Measurements from ENCODE around the gene BCAR3.
"Not testable (repeated sequence)": the region's sequence is repeated elsewhere in the genome, so short reads cannot be mapped to it uniquely, and the experiment has no call there.

The BCAR3 gene

DNA sequence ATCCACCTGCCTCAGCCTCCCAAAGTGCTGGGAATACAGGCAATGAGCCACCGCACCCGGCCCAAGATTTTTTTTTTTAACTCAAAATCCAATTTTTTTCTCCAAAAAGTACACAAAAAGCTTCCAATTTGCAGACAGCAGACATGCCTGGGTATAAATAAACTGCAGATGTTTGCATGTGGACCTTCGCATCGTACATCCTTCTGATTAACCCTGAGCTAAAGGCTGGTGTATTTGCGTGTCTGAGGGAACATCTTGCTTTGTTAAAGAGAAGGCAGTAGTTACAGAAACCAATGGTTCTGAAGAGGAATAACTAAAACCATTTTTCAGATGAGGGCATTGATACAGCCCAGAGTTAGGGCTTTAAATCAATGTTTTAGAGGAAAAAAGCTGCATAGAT is 12.7 kb downstream of the BCAR3 start:
- DNase-seq (ENCODE audit: low spot score) = no peak

DNA sequence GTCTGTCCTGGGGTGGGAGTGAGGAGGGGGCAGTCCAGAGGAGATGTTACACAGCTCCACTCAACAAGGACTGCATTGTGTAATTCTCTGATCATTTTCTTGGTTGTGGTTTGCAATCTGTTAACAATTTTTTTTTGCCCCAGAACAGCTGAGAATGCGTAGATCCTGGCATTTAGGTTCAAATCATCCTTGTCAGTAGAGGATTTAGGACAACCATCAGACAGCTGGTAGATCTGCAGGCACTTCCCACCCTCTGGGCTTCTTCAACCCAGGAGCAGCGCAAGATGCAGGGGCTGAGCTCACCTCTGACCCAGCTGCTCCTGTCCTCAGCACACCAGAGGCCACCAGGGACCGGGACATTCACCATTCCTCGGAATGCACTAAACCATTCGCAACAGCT is 13.5 kb downstream of the BCAR3 start:
- no peak for DNase-seq (ENCODE audit: low spot score)

DNA sequence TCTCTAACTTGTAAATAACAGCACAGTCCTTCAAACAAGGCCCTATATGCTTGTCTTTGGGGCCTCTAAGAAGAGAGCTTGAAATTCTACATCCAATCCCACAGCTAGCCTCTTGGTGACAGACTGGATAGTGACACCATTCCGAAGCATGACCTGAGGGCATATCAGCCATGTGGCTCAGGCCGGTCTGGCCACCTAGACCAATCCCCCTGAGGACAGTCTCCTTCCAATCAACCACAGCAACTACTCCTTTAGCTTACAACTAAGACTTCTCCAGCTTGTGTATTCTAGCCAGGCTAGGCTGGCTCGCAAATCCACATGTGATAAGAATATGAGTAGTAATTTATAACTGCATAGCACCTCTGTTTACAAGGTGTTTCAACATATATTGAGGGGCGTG is 14.0 kb downstream of the BCAR3 start:
- no peak for DNase-seq (ENCODE audit: low spot score)

DNA sequence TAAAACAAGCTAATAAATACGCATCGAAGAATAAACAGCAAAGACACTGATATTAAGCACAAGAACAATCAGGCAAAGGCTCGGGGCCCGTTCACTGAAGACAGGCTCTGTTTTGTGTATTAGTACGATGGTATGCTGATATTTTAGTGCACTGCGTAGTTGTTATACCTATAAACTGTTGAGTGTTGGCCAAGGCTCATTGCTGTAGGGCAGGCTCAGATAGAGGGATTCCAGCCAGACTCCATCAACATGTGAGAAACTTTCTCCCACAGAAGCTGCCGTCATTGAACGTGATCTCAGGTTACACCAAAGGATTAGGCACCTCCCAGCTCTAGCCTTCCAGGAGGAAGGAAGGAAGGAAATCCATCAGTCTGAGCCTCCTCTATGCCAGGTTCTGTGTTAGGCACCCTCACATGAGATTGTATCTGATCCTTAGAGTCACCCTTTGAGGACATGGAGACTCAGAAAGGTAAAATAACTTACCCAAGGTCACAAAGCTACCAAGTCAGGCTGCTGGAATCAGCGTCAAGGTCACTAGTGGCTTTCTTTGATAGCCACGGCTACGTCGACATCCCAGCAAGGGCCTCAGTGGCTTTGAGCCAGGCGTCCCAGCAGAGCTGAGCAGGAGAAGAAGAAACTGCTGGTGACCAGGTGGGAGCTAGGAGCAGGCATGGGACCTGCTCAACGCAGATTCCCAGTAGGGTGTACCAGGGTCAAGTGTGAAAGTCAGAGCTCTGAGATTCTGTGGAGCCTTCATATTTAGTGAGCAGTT is 14.8 kb downstream of the BCAR3 start:
- DNase-seq (ENCODE audit: low spot score) = no peak

DNA sequence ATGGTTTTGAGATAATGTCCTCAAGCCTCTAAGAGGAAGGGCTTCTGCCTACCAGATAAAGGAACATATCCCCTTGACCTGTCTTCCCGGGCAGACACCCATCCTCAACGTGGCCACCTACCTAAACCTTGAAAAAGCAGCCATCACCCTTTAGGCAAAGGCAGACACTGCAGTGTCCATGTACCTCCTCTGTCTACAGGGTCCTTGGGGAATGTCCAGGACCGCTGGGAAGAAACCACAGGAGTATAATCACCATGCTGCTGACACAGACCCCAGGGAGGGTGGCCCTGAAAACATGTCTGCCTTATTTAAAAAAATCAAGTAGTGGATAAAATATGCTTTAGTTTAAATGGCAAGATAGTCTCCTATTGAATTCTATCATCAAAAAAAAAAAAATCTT is 16.6 kb downstream of the BCAR3 start:
- DNase-seq (ENCODE audit: low spot score) = no peak

DNA sequence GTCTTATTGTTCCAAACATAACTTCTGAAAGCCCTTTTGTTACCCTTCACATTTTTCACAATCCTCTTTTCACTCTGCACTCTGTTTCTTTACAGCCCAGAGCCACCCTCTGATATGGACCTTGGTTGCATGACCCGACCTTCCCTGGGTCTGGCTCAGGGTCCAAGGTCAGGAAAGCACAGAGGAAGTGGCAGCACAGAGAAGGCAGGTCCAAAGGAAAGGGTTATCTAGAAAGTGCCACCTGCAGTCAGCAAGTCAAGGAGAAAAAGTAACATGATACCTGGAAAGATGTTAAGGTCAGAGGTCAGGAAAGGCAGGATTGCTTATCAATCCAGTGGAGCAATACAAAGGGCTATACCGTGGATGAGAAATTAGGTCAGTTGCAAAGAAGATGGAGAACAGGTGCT is 18.4 kb downstream of the BCAR3 start:
- DNase-seq (ENCODE audit: low spot score) = no peak

DNA sequence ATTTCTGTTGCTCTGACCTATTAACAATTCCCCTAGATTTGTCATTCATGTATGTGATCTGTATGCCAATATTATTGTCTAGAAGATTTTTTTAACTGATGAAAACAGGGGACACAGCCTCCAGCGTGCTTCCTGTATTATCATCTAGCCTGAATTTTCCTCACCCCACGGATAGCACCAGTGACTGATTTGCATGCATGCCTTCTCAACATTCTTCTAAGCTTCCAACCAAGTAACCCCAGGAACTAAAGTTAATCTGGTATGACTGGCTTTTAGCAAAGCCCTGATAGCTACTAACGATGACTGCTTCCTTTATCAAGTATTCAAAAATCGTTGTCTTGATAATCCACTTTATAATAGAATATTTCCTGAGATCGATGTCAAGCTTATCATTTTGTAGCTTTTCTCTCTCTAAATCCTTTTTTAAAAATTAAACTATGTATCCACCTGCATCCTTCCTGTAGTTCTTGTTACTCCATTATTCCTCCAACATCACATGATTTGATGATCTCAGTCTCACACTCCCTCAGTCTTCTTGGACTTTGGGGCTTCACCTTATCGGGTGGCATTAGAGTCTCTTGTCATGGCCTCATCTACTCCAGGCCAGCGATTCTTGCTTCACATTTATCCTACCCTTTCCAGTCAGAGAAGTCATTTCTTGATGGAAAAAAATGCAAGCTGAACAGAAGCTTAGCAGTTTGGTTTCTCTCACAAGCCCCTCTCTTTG is 19.0 kb downstream of the BCAR3 start:
- DNase-seq (ENCODE audit: low spot score) = no peak

DNA sequence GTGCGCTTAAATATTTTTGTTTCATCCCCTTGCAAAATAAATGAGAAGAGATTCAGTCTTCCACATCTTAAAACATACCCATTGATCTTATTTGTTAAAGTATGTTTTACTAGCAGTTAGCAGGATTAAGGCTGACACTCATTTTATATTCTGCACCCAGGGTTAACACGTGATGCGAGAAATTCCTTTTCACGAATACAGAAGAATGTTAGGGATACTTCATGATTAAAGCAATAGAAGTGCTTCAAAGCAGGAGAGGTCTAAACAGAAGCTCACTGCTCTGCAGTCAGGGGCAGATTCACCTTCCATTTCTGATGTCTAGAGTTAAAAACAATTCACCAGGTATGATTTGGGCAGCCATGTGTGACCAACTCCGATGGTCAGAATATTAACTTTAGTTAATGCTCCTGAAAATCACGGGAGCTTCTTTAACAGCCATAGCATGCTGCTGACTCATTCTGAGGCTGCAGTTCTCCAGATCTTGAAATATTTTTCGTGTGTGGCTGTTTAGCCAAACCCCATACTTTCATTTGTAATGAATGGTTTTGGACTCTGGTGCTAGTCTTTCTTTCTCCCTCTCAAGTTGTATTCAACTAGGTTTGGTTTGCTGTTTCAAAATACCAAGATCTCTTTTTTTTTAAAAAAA is 19.7 kb downstream of the BCAR3 start:
- no peak for DNase-seq (ENCODE audit: low spot score)

DNA sequence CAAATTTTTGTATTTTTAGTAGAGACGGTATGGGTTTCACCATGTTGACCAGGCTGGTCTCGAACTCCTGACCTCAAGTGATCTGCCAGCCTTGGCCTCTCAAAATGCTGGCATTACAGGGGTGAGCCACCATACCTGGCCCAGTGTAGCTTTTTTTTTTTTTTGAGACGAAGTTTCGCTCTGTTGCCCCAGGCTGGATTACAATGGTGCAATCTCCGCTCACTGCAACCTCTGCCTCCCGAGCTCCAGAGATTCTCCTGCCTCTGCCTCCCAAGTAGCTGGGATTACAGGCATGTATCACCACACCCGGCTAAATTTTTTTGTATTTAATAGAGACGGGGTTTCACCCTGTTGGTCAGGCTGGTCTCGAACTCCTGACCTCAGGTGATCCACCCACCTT is 20.3 kb downstream of the BCAR3 start:
- DNase-seq (ENCODE audit: low spot score) = not testable (repeated sequence)

DNA sequence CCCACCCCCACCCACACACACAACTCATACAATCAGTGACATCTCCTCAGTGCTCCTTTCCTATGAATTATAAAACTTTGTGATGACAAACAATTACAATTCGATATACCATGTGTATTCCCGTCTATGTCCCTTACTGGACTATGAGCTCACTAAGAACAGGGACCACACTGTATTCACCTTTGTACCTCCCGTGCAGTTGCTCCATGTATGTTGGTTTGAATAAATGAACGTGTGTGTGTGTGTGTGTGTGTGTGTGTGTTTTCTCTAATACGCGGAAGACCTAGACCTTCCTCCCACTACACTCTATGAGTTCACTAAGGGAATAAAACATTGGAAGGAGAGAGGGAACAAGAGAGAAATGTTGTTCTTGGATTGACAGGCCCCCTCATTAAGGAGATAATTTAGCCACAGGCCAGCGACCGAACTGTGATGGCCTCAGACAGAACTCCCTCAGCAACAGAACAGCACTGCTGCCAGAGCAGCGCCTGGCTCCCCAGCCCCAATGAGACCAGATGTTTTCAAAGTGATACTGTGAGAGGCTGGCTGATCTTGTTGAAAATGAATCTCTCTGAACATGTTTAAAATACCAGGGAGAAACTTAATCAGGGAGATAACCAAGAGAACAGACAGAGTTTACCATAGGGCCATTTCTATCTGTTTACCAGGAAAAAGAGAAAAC is 21.7 kb downstream of the BCAR3 start:
- DNase-seq (ENCODE audit: low spot score) = no peak

DNA sequence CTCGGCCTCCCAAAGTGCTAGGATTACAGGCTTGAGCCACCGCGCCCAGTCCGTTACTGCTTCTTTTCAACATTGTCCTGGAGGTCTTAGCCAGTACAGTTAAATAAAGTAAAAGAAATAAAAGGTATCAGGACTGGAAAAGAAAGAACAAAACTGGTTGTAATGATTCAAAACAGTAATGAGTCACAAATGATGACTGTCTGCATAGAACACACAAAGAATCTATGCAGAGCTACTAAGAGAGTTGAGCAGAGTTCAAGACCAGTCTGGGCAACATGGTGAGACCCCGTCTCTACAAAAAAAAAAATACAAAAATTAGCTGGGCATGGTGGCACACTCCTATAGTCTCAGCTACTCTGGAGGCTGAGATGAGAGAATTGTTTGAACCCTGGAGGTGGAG is 23.4 kb downstream of the BCAR3 start:
- no peak for DNase-seq (ENCODE audit: low spot score)

DNA sequence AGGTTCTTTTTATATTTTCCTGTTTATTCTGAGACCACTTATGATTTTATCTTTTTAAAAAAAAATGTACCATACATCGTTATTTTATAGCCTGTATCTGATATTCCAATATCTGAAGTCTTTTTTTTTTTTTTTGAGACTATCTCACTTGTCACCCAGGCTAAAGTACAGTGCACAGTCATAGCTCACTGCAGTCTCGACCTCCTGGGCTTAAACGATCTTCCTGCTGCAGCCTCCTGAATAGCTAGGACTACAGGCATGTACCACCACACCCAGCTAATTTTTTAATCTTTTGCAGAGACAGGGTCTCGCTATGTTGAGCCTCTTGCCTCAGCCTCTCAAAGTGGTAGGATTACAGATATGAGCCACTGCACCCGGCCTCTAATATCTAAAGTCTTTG is 25.1 kb downstream of the BCAR3 start:
- no peak for DNase-seq (ENCODE audit: low spot score)

DNA sequence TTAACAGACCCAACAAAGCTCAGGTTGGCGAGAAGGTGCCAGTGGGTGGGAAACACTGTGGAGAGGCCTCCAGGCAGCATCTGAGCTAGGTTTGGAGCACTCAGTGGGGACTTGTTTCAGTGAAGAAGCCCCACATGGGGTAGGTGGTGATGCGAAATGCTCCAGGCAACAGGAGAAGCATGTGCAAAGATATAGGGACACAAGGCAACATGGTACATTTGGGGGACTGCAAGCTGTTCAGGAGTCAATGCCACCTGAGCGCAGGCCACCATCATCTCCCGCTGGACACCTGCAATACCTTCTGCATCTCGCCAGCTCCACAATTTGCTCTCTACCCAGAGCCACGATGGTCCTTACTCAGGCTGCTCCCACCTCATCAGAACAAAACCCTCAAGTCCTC is 28.0 kb downstream of the BCAR3 start:
- no peak for DNase-seq (ENCODE audit: low spot score)

DNA sequence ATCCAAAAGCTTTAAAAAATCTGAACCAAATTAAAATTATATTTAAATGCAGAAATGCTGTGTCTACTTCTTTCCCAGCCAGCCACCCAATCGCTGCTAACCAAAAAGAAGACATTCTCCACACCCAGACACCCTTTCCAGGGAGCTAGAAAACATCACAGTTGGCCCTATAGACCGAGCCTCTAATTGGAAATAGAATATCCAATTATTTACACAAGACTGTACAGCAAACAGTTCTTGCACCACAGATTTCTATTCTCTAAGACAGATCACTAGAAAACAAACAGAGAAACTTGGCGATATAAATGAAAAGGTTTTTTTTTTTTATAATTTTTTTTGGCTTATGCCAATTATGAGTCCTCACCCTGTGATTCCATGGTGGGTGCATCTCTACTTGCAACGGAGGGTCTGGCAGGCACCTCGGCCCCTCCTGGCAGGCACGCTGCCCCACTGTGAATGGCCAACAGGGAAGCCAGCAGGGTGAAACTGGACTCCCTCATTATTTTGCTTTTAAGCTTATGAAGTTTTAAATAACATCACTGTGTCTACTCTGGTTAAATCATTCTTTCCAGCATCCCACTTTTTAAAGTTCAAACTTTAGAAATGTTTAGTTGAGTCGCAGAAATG is 29.2 kb downstream of the BCAR3 start:
- no peak for DNase-seq (ENCODE audit: low spot score)

DNA sequence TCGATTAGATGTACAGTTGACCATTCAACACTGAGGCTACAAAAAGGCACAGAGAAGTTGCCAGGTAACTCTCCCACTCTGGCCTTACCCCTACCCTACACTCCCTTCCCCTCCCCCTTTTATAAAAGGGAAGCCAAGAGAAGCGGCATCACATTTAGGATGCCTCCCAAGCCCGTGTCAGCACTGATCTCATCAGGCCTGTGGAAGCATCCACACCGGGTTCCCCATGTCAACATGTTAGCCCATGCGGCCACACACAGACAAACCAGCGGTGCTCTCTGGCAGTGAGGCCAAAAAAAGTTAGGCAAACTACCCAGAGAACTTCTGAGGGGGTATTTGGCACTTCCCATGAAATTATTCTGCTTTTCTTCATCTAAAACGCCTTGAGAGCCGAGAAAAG is 29.9 kb downstream of the BCAR3 start:
- no peak for DNase-seq (ENCODE audit: low spot score)

DNA sequence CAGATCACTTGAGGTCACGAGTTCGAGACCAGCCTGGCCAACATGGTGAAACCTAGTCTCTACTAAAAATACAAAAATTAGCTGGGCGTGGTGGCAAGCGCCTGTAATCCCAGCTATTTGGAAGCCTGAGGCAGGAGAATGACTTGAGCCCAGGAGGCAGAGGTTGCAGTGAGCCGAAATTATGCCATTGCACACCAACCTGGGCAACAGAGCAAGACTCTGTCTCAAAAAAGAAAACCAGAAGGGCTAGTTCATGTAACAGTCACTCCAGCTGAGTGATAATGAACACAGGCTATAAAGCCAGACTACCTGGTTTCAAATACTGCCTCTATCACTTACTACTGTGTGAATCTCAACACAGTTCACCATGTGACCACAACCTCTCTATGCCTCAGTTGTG is 31.5 kb downstream of the BCAR3 start:
- DNase-seq (ENCODE audit: low spot score) = not testable (repeated sequence)

DNA sequence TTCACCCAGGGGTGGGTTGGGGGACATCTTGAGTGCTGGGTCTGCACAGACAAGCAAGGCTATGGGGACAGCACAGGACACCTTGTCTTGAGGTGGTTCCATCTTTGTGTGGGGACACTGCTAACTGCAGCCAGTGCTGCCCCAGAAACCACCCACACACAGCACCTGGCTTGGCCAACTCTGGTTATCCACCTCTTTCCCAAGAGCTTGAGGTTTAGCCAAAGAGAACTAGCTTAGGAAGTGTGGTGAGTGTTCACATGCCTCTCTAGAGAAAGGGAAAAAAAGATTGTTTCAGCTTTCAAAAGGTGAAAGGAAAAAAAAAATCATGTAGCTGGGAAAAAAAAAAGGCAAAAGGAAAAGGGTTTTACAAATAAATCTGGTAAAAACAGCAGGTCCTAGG is 32.4 kb downstream of the BCAR3 start:
- no peak for DNase-seq (ENCODE audit: low spot score)

DNA sequence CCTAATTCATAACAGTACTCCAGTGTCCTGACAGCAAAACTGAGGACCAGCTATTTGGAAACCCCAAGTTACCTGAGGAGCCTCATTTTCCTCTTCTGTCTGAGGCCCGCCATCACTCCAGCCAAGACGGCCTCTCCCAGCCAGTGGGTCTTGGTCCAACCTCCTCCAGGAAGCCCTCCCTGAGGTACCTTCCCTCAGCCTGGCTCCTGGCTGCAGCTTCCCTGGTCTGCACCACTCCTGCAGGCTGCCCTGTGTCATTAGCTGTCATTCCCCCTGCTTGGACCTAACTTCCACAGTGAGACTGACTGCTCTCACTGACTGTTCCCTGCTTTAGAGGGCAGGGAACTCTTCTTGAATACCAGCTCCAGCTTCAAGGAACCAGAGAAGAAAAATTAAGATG is 33.0 kb downstream of the BCAR3 start:
- DNase-seq (ENCODE audit: low spot score) = no peak

DNA sequence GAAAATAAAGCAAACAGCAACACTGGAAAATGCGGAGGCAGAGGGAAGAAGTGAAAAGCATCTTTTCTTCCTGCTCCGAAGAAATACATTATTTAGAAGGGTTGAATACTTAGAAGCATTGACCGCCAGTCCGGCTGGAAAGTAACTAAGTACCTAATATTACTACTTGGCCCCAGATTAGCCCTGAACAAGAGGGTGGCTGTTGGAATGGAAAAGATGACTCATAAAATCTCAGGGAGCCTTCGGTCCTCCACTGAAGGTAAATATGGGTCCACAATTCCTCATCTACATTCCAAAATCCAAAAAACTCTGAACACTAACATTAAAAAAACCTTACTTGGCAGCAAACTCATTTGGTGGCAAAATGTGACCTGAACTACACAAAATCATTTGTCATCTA is 40.1 kb downstream of the BCAR3 start:
- no peak for DNase-seq (ENCODE audit: low spot score)

DNA sequence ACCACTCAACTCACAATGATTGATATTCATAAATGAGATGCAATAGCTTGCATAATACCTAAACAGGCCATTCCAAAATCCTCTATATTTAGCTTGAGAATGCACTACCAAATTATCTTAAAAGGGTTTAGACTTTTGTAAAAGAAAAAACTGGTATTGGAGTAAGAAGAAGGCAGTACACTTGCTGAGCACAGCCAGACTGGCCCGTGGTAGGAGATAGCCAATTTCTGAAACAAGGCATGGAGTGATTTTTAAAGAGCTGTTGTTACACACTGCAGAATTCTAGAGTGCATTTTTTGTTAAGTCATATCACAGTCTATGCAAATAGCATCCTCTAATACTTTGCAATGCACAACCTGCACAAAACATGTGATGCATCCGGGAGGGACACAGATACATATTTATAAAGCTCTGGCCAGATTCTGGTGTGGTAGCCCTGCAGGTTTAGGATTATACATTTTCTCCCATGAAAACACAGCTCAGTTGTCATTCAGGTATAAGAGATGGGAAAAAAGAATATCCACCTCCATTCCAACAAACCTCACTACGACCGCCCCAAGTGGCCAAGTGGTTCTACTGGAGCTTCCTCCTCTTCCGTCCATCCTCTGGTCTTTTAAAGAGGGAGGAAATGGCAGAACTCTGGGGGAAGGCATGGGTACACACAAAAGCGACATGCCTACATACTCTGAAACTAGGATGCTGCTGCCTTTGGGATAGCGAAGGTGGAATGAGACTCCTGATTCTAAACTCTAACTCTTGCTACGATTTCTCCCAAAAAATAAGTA is 40.8 kb downstream of the BCAR3 start:
- no peak for DNase-seq (ENCODE audit: low spot score)

DNA sequence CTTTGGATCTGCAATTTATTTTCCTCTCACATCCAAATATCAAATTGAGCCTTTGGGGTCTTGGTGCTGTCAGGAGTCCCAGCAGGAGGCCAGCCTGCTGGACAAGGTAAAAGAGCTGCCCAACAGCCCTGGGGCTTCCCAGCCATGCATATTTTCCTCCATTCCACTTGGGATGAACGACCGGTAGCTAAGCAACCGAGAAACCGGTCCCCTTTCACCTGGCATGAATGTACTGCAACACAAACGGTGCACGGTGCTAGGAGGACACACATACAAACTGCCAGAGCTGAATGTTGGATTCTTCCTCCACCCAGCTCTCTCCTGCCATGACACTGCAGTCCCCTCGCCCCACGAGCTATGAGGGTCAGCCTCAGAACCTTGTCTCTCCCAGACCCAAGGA is 42.7 kb downstream of the BCAR3 start:
- DNase-seq (ENCODE audit: low spot score) = no peak
